Stimulated activated CD8-positive, alpha-beta memory T cell treated with anti-CD3 and anti-CD28 coated beads, Interleukin-4, amount 100 ng/mL, for 48 hours (primary cell): ENCODE measurements around the gene TNFRSF25.
"Not testable (repeated sequence)": the region's sequence is repeated elsewhere in the genome, so short reads cannot be mapped to it uniquely, and the experiment has no call there.

Source experiments
- DNase-seq: peaks from one replicate; pipeline ENCODE4 v3.0.0-alpha.2; 2020

TNFRSF25 gene

GRCh38 chr1:6450005-6450450, 15.9 kb downstream of the TNFRSF25 start:
- no peak for DNase-seq

GRCh38 chr1:6448749-6449631, 17.0 kb downstream of the TNFRSF25 start:
- no peak for DNase-seq

GRCh38 chr1:6447818-6448748, 17.9 kb downstream of the TNFRSF25 start:
- DNase-seq: no peak

GRCh38 chr1:6447016-6447817, 18.8 kb downstream of the TNFRSF25 start:
- DNase-seq: no peak

DNA sequence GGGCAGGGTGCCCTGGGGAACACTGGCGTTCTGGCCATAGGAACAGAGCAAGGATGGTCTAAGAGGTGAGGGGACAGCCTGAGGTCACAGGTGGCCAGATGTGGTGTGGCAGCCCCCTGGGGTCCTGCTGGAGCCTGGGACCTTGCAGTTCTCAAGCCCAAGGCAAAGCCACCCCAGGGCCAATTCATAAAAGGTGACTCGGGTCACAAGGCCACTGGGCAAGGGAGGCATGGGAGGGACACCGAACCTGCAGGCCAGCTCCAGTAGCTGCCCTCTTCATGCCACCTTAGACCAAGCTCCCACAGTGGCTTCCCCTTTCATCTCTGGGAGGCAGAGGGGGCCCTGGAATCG, 19.3 kb downstream of the TNFRSF25 start:
- DNase-seq: no peak

DNA sequence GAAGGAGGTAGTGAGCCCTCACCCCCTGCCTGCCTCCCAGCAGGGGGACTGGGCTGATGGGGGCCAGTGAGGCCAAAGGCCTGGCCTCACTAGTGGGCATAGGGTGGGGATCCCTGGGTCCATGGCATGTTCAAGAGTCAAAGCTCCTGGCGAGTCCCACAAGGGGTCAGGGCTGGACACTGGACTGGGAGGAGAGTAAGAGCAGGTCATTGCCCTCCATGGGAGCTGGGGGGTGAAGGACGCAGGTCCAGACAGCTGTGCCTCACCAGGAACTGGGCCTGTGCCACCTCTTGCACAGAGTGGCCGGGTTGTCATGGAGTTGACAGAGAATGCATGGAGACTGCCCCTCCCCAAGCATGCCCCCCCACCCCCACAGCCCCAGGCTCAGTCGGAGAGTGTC, 20.0 kb downstream of the TNFRSF25 start:
- DNase-seq: not testable (repeated sequence)

DNA sequence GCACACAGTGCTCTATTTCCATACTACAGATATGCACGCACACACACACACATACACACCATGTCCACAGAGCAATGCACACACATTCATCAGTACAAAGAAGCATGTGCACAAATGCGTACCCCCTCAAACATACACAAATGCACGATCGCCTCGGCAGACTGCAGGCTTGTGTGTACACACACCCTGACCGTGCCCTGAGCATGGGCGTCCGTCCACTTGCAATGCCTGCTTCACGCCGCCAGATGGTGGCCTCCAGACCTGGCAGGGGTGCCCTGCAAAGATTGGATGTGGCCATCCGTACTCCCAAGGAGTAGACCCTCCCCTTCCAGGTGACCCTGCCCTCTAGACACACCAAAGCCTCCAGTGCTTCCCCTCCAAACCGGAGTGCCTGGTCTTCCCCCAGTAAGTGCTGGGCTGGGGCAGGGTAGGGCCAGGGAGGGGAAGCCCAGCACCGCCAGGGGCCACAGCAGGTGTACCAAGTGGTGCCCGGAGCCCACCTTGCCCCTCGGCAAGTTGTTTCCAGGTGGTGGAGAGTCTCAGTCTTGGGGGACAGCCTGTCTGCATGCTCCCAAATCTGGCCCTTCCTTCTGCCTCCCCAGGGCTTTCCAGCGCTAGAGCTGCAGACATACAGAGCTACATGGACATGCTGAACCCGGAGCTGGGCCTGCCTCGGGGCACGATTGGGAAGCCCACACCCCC, 20.8 kb downstream of the TNFRSF25 start:
- peak; percentile 60 for DNase-seq

GRCh38 chr1:6444377-6444776, 21.6 kb downstream of the TNFRSF25 start:
- no peak for DNase-seq

DNA sequence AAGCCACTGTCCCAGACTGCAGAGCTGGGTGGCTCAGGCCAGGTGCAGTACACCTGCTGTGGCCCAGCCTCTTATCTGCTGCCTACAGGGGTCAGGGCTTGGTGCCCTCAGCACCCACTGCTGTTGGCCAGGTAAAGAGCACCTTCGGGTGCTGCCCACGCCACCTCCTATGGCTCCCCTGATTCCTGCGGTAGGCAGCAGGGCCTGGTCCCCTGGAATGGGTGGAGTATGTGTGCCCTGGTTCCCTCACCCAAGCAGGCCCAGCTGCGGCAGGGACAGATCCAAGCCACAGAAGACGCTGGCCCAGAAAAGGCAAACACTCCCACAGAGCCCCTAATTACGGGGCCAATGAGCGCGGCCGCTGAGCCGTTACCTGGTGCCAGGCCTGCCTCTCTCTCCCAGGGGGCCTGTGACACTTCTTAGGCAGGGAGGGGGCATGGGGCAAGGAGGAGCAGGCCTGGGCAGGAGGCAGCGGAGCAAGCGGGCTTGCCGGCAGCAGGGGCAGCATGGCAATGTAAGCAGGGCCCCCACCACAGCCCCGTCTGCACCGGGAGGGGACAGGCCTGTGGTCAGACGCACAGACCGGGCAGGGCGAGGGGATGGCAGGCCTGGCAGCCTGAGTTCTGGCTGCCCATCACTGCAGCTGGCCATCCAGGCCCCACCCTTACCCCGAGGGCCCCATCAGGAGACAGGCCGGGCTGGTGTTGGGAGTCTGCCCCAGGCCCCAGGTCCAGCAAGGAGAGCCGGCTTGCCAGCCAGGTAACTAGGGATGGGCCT, 22.4 kb downstream of the TNFRSF25 start:
- DNase-seq: no peak

DNA sequence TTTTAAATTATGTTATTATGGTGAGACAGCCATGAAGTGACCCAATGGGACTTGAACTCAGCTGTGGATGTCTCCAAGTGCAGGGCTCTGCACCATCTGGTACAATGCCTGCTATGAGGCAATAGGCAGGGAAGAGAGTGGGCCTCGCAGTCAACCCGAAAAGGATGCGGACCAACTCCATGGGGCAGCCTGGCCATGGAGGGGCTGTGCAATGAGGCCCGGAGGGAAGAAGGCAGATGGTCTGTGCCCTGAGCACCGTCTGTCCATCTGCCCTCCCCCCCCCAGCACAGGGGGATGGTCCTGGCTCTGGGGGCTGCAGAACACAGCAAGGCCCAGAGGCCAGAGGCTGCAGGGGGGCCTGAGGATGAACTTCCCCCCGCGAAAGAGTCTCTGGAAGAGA, 24.4 kb downstream of the TNFRSF25 start:
- no peak for DNase-seq

GRCh38 chr1:6440198-6441126, 25.5 kb downstream of the TNFRSF25 start:
- peak; percentile 84 for DNase-seq

DNA sequence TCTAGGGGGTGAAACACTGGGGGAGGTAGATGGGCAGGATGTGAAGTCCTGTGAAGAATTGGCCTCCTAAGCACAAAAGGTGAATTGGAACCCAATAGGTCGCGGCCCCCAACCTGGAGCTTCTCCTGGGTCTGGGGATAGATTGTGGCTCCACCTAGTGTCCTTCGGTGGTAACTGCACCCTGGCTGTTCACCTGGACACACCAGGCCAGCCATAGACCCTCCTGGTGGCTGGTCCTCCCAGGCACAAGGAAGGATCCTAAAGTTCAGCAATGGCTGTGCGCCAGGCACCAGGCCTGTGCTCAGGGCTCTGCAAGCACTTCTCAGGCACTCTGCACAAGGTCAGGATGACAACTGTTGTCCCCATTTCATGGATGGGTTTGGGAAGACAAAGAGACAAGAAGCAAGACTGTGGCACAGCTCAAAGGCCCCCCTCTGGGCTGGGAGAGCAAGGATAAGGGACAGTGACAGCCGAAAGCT, 27.9 kb downstream of the TNFRSF25 start:
- peak; percentile 82 for DNase-seq

DNA sequence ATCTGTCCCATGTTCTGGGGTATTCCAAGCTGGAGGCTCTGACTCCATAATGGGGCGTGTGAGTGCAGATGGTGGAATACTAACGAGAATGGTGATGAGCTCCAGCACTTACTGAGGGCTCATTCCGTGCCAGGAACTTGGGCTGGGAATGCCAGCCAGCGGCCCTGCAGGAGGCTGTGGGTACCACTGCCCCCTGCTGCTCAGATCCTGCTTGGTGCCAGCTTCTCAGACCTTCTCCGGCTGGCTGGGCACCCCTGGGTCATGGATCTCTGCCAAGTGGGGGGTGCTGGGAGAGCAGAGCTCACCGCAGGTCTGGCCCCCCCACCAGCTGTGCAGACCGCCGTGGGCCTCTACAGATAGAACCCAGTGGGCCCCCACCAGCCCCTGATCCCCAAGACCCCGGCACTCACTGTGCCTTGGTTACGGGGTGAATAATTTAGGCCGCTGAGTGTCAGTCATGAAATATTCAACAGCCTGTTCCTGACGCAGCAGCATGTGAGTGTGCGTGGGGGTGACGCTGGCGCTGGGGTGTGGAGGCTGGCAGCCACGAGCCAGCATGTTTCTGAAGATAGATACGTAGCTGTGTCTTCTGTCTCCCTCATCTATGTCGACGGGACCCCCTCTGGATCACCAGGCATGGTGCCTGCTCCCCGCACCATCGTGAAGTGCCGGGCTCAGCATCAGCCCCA, 28.8 kb downstream of the TNFRSF25 start:
- not testable (repeated sequence) for DNase-seq

GRCh38 chr1:6436277-6436676, 29.7 kb downstream of the TNFRSF25 start:
- DNase-seq: not testable (repeated sequence)

- no peak for DNase-seq
Measured at GRCh38 chr1:6435547-6435946, 30.4 kb downstream of the TNFRSF25 start.

- no peak for DNase-seq
Measured at GRCh38 chr1:6435129-6435528, 30.8 kb downstream of the TNFRSF25 start.

DNA sequence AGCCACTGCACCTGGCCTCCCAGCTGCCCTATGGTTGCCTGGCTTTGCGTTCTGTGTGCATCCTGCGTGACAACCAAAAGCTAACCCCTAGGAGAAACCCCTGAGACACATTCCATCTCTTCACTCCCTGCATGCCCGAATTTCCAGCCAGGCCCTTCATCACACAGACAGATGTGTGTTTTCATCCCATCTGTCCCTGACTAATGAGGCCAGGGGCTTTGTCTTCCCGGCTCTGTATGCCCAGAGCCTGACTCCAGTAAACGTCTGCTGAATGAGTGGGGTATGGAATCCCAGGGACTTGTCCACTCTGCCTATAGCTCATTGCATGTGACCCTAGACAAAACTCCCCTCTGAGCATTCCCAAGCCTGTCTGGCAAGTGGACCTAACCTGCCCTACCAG, 31.8 kb downstream of the TNFRSF25 start:
- no peak for DNase-seq

DNA sequence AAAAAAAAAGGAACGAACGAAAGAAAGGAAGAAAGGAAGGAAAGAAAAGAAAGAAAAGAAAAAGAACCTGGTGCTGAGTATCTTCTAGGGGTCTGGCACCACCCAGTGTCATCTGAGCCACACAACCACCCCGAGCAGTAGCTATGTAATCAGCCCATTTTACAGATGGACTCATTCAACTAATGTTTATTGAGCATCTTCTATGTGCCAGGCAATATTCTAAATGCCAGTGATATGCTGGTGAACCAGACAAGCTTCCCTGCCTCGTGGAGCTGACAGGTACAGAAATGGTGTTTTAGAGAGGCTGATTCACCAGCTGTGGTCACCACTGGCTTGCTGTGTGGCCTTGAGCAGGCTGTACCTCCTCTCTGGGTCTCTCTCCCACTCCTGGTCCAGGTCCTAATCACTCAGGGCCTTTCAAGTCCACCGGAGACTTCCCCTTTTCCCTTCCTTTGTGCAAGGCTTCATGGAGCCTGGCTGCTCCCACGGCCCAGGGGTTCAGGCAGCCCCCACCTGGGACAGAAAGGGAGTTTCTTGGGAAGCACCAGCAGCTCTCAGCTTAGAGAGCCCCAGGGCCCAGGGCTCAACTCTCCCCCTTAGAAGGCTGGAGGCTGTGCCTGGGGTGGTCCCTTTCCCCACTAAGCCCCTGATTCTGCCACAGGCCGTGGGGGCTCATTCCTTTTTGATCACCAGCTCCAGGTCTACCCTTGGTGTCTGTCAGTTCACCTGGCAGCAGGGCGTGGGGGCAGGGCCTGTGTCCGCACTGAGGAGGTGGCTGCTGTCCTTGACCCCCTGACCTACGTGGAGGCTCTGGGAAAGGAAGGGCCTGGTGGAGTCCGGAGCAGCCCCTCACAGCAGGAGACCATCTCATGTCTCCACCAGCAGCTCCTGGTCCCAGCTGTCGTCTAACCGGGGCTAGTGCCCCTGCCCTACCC, 34.1 kb downstream of the TNFRSF25 start:
- not testable (repeated sequence) for DNase-seq
